ENCODE measurements around the gene BSCL2.
"Not testable (repeated sequence)": the region's sequence is repeated elsewhere in the genome, so short reads cannot be mapped to it uniquely, and the experiment has no call there.

Gene BSCL2

GRCh38 chr11:62652161-62653006 is 54.8 kb downstream of the BSCL2 start:
- no peak for DNase-seq

DNA sequence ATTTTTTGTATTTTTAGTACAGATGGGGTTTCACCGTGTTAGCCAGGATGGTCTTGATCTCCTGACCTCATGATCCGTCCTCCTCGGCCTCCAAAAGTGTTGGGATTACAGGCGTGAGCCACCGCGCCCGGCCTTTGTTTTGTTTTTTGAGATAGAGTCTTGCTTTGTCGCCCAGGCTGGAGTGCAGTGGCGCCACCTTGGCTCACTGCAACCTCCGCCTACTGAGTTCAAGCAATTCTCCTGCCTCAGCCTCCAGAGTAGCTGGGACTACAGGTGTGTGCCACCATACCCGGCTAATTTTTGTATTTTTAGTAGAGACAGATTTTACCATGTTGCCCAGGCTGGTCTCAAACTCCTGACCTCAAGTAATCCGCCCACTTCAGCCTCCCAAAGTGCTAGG is 56.9 kb downstream of the BSCL2 start:
- DNase-seq: not testable (repeated sequence)

GRCh38 chr11:62649486-62649885 is 57.7 kb downstream of the BSCL2 start:
- DNase-seq: no peak

DNA sequence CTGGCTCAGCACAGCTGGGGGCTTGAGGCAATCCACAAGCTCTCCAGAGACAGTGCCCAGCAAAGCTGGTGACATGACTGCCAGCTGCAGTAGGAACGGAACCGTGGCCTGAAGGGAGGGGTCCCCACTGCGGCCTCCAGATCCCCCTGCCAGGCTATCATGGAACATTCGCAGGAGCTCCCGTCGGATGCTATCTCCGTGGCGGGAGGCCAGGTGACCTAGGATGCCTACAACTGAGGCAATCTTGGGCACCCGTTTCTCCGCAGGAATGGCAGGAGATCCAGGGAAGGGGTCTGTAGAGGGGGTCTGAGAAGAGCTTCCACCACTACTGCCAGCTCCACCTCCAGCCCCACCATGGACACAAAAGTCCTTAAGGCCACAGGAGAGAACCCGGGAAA is 58.3 kb downstream of the BSCL2 start:
- DNase-seq: no peak

DNA sequence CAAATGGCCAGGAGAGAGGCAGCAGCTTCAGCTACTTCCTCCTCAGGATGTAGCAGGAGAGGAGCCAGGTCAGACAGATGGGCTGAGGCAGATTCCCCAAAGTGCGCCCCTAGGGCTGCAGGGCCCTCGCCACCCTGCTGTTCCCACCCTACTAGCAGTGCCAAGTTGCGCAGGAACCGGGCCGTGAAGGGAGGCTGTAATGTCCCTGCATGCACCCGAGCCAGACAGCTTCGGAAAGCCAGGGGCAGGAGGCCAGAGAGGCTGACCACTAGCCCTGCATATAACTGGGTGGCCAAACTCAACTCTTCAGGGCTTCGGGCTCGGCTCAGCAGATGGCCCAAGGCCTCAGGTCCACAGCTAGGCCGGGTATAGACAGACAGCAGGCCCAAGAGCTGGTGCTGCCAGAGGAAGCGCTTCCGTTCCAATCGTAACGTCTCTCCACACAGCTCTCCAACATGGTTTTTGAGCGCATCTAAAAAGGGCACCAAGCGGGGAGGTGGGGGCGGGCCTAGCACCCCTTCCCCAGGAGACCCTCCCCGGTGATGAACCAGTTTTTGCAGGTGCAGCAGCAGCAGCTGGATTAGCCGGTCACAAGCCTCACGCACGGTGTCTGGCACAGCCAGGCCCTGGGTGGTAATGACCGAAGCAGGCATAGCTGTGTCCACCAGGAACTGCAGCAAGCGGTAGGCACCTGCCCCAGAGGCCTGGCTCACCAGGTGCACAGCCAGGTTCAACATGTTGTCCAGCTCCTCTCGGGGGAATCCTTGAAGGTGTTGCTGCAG is 58.8 kb downstream of the BSCL2 start:
- no peak for DNase-seq

- DNase-seq: no peak
Measured at GRCh38 chr11:62647609-62648005, 59.6 kb downstream of the BSCL2 start.

- no peak for DNase-seq
Measured at GRCh38 chr11:62646825-62647608, 60.2 kb downstream of the BSCL2 start.

DNA sequence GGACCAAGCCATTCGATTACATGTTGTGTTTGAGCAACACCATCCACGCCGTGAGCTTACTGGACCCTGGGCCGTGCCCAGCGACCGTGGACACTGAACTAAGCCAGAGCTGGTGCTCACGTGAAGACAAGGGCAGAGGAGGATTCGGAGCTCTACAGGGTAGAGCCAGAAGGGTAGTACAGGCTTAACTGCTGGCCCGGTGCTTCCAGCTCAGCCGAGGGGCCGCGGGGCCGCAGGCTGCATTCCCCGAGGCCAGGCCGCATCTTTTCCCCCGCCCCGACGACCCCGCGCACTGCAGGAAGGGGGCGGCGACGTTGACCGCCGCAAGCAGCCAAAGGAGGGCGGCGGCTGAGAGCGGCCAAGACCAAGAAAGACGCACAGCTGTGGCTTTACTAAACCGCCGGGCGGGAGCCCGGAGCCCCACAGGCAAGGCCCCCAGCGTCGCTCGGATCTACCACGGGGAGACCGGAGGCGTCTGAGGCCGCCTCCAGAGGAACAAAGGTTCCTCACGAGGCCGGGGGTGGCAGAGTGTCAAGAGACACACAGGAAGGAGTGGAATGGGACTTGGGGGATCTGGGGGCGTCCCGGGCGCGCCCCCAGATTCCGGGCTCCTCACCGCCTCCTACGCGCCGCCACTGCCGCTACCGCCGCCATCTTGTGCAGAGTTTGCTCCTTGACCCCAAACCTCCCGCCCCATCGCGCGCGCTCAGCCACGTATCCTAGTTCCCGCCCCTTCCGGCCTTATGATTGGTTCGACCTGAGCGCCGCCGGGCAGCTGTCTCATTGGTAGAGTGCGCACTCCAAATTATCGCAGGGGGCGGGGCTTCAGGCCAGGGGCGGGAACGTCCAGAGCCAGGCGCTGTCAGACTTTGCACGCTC is 61.0 kb downstream of the BSCL2 start, which contains the start of gene GANAB:
GANAB (minus strand) TSS at position 668 of the 879 bp plus-strand sequence; CDS start at position 654, 14 bp downstream.
- peak; percentile 99 for DNase-seq

DNA sequence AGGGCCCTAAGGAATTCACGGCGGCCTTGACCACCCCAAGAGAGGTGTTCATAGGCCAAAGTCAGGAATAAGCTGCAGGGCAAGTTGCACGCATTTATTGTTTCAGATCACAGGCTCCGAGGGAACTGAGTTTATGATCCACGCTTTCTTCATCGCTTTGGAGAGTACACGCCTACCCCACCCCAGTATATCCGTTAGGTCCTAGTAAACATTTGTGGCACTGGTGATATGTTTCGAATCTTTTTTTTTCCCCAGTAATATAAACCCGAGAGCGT is 61.6 kb downstream of the BSCL2 start:
- peak; percentile 16 for DNase-seq

GRCh38 chr11:62644220-62644619 is 63.0 kb downstream of the BSCL2 start:
- no peak for DNase-seq

All from EL (cell line).